HG03457 (cell line): ENCODE results near the gene SLC24A1.
"Not testable (repeated sequence)": the region's sequence is repeated elsewhere in the genome, so short reads cannot be mapped to it uniquely, and the experiment has no call there.

Source experiments
- ATAC-seq: cut with Tn5 transposase; IDR thresholded peaks from one replicate; pipeline ENCODE4 v1.9.1; 2021; ENCODE audit warnings: moderate number of reproducible peaks; ENCODE audit not compliant: unreplicated experiment

SLC24A1 gene

DNA sequence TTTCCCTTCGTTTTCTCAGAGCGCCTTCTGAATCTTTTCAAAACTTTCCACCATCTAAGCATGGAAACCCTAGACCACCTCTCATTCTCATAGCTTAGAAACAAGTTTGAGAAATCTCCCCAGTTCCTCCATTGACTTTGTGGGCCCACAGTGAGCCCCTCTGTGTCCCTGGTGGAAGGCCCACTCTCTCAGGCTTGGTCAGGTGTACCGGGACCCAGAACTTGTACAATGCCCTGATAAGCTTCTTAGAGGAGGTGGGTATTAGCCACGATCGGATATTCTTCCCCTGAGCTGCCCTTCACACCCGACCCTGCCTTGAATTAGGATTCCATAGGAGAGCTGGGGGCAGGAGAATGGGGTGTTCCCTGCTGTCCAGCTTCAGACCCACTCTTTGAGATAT, at the start of gene SLC24A1:
SLC24A1 (plus strand) TSS at position 301 of the 400 bp plus-strand sequence. CDS start 2,143 bp downstream, outside the sequence.
- ATAC-seq = no peak

DNA sequence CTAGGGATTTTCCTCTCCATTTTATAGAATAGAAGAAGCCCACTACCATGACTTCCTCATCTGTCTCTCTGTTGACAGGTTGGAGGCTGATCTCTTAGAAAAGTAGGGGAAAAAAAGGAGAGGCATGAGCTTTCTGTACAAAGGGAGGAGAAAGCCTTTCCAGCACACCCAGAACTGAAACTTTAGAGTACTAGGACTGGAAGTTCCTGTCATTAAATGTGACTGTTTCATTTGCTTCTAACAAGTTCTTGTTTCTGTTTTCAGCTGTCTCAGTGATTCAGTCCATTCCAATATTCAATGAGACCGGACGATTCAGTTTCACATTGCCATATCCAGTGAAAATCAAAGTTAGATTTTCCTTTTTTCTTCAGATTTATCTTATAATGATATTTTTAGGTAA, 49.8 kb upstream of the SLC24A1 start:
- no peak for ATAC-seq

DNA sequence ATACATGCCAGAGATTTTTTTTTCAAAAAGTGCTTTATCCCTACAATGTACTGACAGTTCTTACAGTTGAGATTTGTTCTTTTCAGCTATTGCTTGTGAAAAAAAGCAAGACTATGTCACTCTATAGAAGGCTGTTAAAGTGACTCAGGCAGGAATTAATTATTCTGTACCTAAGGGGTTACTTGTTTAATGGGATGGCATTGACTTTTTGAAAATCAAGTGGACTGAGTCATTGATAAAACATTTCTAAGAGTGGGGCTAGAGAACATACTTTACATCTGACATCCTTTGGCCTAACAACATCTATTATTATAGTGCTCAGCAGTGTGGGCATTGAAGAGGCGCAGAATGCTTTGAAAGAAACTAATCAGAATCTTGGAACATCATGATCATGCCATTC, 45.1 kb upstream of the SLC24A1 start:
- no peak for ATAC-seq

DNA sequence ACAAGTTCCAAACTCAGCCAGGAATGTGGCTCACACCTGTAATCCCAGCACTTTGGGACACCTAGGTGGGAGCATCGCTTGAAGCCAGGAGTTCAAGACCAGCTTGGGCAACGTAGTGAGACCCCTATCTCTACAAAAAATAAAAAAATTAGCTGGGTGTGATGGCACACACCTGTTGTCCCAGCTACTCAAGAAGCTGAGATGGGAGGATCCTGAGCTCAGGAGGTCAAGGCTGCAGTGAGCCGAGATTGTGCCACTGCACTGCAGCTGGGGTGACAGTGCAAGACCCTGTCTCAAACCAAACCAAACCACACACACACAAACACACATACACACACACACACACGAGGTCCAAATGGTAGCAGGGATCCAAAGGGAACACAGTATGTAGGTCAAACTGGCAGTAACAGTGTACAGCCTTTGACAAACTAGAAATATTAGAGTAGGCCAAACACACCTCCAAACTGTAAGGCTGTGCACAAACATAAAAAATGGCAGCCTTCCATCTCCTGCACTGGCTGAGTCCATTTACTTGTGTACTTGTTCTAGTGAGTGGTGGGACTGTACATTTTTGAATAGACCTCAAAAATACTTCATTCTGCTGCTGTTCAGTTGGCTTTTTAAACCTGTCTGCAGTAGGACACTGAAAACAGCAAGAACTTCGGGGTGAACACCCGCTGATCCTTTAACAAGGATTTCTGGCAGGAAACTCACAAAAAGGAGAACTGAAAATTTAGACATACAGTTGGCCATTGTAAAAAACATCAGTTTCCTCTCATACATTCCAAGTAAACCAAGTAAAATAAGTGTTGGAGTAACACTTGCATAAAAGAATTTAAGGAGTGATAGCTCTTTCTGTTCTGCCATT, 44.4 kb upstream of the SLC24A1 start:
- ATAC-seq = no peak

DNA sequence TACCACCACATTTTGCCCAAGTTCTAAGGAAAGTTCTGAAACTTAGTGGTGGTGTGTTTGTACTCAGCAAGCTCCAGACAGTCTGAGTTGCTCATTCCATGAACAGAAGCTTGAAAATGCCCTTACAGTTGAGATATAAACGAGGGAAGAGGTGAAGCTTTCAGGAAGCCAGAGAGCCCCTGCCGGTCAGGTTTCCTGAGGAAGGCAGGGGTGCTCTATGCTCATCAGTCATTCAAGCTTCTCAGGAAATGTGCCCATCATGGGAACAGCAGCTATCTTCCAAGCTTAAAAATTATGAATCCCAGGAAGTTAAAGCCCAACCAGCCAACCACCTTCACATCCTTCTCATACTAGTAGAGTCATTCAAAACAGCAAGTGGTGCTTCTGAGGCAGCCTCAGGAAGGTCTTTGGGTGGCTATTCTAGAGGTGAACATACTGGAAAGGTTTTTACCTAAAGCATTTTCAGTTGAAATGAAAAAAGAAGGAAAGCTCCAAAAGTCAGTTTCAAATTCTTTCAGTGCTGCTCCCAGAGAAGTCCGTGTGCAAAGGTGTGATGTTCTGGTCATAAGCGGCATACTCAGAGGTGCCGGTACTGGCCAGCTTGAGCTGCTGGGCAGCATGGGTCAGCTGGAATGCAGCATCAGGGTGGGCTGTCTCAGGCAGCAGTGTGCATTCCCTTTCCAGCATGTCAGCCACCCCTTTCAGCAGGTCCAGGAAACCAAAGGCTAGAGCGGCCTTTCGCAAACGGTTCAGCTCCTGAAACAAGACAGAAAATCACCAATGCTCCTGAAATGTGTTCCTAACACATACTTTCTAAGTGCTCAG, 42.6 kb upstream of the SLC24A1 start:
- ATAC-seq = no peak

DNA sequence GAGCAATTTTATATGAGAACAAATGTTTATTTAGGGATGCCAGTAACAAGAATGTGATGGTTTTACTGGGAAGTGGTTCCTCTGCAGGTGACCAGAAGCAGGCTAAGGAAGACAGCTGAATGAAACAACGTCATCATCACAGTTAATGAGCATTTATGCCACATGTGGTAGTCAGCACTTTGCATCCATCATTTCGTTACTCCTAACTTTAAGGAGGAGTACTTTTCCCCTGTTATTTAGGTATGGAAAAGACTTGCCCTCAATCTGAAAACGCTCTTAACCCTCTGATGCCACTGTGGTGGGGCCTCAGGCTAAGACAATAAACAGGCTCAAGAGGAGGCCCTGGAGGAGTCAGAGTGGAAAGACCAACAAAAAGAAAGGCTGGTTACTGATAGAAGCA, 42.0 kb upstream of the SLC24A1 start:
- ATAC-seq = no peak

DNA sequence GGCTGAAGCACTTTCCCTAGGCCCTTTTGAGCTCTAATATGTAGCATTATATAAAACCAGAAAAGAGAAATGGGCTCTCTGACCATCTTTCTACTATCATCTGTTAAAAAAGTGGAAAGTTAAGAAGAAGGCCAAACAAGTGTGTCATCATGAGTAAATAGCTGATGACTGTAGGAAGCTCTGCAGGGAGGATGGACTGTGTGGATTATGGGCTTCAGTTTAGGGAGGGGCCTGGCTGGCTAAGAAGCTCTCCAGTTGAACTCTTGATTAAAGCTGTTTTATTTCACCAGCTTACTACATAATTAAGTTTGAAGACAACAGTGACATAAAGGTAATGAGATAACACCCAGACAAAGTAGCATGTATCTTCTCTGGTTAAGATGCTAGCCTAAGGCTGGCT, 41.5 kb upstream of the SLC24A1 start:
- no peak for ATAC-seq

DNA sequence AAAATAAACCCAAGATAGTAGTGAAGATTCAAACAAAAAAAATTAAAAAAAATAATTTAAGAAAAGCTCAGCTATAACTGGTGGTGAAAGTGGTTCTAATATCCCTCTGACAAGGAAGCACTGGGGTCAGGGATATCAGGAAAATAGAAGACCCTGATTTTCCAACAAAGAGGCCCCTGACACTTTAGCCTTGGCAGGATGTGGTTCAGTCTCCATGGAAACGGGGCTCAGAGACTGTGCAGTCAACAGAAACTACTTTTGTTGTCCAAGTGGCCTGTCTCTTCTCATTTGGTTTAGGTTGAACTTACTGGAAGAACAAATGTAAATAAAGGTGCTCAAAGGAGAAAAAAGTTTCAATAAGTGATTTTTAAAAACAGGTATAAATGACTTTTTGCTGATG, 38.0 kb upstream of the SLC24A1 start:
- ATAC-seq = no peak

DNA sequence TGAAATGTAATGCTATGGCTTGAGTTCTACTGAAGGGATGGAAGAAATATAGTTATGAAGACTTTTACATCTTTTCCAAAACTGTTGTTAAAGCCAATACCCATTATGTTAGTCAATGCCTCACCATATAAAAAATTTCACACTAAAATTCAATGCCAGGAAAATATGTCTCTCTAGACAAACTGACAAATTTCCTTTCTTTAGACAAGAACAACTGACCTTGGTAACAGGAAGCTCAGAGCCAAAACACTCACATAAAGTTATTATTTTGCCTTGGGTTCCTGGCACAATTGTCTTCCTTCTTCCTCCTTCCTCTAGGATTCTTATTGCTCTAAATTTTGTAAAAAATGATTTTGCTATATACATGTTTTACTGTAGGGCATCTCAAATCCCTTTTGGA, 37.5 kb upstream of the SLC24A1 start:
- ATAC-seq = no peak

DNA sequence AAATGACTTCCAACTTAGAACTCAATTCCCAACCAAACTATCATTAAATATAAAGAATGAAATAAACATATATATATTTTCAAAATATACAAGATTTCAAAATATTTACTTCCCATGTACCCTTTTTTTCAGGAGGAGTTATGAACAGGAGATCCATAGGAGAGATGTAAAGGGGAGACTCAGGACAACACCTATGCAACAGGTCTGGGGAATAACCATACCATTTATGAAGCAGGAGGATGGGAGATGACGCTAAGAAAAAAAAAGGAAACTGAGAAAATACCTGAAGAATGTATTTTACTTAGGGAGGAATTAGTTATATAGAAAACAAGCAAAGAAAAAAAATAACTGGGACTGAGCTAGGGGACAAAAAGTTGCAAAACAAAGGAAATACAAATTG, 34.6 kb upstream of the SLC24A1 start:
- no peak for ATAC-seq

DNA sequence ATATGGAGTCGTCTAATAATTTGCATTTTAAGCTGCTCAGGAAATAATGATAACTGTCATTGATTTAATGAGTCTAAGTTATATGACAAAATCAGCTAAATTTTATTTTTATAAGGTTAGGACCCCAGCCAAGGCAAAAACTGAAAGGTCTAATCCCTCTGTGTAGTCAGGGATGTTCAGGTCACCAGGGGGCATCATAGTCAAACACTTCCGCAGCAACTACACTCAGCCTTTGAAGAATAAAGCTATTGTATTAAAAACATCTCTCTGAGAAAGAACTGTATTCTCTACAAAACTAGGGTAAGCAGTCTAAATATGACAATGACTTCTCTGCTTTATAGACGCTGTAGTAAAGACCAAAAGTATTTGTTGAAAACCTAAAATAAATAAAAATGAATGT, 25.8 kb upstream of the SLC24A1 start:
- no peak for ATAC-seq

DNA sequence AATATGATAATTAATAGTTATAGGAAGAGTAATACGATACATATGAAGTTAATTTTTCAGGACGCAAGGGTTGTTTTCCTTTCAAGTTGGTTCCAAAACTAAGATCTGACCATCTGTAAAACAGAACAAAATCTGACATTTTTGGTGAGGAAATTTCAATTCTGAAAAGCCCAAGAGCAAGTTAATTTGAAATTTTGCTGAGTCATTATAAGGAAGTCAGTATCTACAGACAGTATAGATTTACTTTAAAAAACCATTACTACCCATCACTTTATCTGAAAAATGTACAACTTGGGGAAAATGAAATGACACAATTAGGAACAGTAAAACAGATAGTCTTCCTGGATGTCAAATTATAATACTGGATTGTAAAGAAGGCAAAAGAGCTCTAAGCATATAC, 23.3 kb upstream of the SLC24A1 start:
- ATAC-seq = no peak

DNA sequence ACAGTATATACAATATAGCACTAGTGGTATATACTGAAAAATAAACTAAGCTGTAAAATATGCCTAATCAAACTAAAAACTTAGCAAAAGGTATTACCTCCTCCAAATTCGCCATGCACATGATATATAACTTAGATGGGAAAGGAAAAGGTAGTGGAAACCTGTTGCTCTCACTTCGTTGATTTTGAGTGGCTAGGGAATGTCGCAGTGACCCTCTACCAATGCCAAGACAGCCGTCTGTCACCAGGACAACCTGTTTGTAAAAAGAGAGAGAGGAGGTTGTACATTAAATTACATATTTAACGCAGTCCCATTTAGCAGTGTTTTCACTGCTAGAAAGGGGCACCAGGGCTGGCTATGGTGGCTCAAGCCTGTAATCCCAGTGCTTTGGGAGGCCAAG, 22.1 kb upstream of the SLC24A1 start:
- ATAC-seq = no peak

DNA sequence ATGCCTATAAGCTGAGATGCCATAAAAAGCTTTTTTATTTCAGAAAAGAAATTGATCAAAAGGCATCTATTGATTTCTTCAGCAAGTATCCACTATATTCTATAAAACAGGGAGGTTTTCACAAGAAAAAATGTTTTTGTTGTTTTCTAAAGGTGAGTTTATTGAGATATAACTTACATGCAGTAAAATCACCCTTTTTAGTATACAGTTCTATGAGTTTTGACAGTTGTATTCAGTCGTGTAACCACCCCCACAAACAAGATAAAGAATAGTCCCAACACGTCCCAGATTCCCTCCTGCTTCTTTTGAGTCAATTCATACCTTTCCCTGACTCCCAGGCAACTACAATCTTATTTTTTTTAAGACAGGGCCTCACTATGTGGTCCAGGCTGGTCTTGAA, 18.6 kb upstream of the SLC24A1 start:
- ATAC-seq = no peak

DNA sequence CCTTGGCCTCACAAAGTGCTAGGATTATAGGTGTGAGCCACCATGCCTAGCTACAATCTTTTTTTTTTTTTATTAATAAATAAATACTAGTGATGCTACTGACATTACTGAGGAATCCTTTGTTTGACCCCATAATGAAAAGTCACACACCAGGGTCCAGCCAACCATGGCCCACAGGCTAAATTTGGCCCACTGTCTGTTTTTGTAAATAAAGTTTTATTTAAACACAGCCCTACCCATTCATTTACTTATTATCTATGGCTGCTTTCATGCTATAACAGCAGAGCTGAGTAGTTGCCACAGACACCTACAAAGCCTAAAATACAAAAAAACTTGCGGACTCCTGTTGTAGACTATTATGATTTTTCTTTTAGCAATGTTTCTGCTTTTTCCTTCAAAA, 18.2 kb upstream of the SLC24A1 start:
- ATAC-seq = no peak

DNA sequence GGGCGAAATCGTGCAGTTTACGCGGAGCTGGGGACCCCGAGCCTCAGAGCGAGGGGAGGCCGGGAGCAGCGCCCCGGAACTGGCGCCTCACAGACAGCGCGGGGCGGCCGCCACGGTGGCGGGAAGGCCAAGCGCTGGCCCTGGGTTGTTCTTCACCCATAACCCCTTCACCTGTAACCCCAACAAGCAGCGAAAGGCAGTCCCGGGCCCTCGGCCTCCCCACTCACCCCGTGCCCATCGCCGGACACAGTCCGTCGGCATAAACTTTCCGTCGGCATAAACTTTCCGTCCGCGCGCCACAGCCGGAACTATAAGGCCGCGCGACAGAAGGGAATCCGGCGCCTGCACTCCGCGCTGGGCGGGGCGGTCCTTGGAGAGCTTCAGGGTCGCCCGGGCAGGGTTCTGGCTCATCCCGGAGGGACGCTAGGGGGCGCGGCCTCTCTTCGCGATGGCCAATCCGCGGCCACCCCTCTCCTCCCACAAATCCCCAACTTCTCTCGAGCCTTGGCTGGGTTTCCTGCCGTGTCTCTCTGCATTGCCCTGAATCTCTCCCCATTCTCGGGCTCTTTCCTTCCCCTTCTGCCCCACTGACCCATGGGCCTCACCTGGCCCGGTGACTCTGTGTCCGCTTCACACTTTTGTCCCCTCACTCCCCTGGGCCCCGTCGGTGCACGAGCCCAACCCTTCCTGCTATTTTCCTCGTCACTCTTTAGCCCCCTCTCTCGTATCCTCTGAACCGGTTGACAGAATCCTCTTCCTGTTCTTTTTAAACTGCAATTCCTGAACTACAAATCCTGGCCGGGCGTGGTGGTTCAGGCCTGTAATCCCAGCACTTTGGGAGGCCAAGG, 10.6 kb upstream of the SLC24A1 start, which contains the start of gene INTS14:
INTS14 (minus strand) TSS at position 261 of the 848 bp plus-strand sequence. CDS start 3,751 bp downstream, outside the sequence.
- ATAC-seq = peak; percentile 87

DNA sequence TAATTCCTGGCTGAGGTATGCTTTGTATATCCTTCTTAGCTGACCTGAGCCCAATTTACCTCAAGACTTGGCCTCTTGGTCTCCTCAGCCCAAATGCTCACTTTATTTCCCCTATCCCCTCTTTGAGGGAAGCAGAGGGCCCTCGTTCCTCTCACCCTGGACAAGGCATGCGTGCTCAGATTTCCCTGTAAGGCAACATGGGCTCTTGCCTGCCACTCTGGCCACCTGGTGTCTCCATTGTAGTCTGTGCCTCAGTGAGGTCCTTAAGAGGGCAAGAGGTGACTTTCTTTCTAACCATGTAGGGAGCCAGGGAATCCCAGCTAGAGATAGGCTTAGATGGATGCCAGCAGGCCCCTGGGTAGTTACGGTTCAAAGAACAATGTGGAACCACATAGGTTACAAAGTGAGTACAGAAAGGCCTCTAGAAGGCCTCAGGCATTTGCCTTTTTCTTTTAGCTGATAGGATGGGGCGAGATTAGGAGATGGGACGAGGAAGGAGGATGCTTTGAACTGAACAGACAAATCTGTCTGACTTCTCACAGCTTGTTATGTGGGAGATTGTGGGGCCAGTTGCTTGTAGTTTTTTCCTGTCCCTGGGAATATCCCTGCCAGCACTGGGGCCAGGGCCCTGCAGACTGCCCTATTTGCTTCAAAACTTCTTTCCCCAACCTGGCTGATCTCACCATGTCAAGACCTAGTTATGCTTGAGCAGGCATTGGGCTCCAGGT, 9.7 kb upstream of the SLC24A1 start:
- no peak for ATAC-seq

DNA sequence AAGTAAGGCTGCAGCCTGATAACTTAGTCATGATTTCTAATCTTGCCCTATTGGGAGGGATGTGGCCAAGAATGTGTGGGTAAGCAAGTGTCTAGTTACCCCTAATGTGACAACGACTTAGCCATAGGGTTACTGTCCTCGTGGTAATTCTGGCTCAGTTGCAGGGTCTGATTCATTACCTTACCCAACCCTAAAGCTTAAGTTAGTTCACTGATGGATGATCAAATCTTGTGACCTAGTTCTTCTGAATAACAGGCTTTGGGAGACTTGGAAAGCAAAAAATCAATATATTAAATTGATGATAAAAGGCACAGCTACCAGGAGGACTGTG, 9.2 kb upstream of the SLC24A1 start:
- ATAC-seq = no peak

DNA sequence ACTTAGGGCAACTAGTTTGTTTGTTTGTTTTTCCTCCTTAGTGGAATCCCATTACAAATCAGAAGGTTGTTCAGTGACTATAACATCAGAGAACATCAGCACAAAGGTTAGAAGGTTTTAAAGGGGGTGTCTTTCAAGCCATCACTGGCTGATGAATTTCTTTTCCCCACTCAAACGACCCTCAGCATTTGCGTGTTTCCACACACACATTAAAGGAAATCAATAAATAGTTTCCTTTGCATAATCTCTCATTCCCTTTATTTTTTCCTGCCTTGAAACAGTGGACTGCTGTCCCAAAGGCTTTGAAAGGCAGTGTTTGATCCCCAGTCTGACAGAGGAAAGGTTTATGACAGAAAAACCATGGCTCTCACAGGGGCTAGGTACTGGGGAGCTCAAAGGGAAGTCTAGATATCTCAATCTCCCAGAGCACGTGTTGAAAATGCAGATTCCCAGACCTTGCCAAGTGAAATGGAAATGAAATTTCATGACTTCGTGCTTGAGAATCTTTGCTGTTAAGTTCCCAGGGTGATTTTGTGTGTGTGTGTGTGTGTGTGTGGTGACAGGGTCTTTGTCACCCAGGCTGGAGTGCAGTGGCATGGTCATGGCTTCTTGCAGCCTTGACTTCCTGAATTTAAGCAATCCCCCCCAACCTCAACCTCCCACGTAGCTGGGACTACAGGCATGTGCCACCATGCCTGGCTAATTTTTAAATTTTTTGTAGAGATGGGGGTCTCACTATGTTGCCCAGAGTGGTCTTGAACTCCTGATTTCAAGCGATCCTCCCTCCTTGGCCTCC, 8.6 kb upstream of the SLC24A1 start:
- no peak for ATAC-seq

DNA sequence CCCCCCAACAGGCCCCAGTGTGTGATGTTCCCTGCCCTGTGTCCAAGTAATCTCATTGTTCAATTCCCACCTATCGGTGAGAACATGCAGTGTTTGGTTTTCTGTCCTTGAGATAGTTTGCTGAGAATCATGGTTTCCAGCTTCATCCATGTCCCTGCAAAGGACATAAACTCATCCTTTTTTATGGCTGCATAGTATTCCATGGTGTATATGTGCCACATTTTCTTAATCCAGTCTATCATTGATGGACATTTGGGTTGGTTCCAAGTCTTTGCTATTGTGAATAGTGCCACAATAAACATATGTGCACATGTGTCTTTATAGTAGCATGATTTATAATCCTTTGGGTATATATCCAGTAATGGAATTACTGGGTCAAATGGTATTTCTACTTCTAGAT, 5.9 kb upstream of the SLC24A1 start:
- ATAC-seq = not testable (repeated sequence)
